HG03135 (cell line): Measurements from ENCODE around the gene ORAI2.
"Not testable (repeated sequence)": the region's sequence is repeated elsewhere in the genome, so short reads cannot be mapped to it uniquely, and the experiment has no call there.

Experiments
- ATAC-seq: cut with Tn5 transposase; IDR thresholded peaks from one replicate; pipeline ENCODE4 v1.9.1; 2021; ENCODE audit warnings: mild to moderate bottlenecking, moderate library complexity; ENCODE audit not compliant: unreplicated experiment

ORAI2 gene

DNA sequence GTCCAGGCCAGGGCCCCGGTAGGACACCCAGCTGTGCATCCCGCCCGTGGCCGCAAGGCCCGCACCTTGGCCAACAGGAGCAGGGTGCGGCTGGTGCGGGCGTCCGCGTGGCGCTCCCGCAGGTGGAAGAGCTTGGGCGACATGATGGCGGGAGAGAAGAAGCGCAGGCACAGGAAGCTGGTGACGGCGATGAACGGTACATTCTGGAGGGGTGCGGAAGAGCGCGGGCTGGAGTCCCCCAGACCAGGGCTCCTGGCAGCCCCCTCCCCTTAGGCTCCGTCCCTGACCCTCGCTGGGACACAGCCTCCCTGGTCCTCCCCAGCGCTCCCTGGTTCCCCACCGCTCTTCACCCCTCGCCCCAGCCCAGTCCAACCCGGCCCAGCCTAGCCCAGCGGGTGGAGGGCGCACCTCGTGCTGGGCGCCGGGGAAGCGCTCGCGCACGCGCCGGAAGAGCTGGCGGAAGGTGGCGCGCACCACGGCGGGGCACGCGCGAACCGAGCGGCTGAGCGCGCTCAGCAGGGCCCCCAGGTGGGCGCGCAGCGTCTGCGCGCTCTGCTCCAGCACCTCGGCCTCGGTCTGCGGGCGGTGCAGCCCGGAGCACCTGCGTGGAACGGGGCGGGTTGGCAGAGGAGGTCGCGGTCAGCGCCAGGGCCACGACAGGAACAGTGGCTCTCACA lies 61.2 kb downstream of the ORAI2 start:
- ATAC-seq: peak; percentile 63

GRCh38 chr7:102496861-102497260 lies 63.5 kb downstream of the ORAI2 start:
- not testable (repeated sequence) for ATAC-seq

DNA sequence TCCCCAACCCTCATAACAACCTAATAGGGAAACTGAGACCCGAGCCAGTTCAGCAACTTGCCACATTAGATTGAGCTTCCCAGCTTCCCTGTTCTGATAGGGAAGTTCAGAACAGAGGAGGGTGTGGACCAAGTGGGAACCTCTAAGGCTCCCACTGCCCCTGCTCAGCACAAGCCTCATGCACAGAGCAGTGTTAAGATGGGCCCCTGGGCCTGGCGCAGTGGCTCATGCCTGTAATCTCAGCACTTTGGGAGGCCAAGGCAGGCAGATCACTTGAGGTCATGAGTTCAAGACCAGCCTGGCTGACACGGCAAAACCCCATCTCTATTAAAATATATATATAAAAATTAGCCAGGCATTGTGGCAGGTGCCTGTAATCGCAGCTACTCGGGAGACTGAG lies 63.9 kb downstream of the ORAI2 start:
- not testable (repeated sequence) for ATAC-seq

DNA sequence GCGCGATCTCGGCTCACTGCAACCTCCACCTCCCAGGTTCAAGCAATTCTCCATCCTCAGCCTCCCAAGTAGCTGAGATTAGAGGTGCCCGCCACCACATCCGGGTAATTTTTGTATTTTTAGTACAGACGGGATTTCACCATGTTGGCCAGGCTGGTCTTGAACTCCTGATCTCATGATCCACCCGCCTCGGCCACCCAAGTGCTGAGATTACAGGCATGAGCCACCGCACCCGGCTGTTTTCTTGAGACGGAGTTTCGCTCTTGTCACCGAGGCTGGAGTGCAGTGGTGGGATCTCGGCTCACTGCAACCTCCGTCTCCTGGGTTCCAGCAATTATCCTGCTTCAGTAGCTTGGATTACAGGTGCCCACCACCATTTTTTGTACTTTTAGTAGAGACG lies 64.9 kb downstream of the ORAI2 start:
- not testable (repeated sequence) for ATAC-seq

DNA sequence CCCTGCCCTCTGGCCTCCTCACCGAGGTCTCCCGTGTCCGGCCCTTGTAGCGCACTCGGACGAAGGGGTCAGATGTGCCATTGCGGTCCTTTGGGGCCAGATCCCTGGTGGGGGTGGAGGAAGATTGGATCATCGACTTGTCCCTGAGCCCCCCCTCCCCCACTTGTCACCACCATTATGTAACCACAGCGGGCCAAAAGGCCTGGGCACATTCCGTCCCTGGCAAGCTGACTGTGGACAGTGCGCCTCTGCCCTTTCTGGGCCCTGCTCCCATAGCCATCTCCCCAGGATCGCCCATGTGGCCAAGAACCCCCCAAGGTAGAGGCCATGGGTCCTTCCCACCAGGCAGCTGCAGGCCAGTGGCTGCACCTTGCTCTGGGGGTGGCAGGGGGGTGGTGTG lies 69.8 kb downstream of the ORAI2 start:
- not testable (repeated sequence) for ATAC-seq

GRCh38 chr7:102505298-102506185 lies 72.2 kb downstream of the ORAI2 start:
- not testable (repeated sequence) for ATAC-seq
